Measurements from ENCODE around the gene SLC35A3. TPM values are rescaled to one million over a fixed set of nuclear protein-coding genes. Genes with fewer than 3 reads are reported as not detected.
A peak's percentile ranks its signal among the peaks of the same experiment; 100 is the strongest.
"Not testable (repeated sequence)": the region's sequence is repeated elsewhere in the genome, so short reads cannot be mapped to it uniquely, and the experiment has no call there.

The SLC35A3 gene
- total RNA-seq, 1 experiment from 2014 or later, result 22.9 TPM

- peaks cover 64% of the 10 kb centered on the region for H3K79me2 ChIP-seq (ENCODE audit: low read depth)
- H3F3A ChIP-seq (ENCODE audit: insufficient read depth, low read depth), result no peaks in the 10 kb centered on the region; the same call in 1 of the 2 replicates
- DNase-seq, result no peak
- no peaks in the 10 kb centered on the region for H3K9me3 ChIP-seq (ENCODE audit: insufficient read depth, low read depth)
- ChIA-PET CTCF (no interaction called here), POLR2A (ENCODE audit: unreplicated experiment) (no interaction called here)
- no peak overlapping the region for H3K4me2 ChIP-seq
- no peak overlapping the region for H2AFZ ChIP-seq
- H3K36me3 ChIP-seq (ENCODE audit: low read depth), result 0 out of 2 replicates have a peak, but pooled peaks cover 4% of the 10 kb centered on the region
- intact Hi-C loops (cut with micrococcal nuclease; ENCODE audit: unreplicated experiment), result no loop called here
- peaks cover 18% of the 10 kb centered on the region for H3K4me1 ChIP-seq (replicated peaks; ENCODE audit: insufficient read depth)
- BruUV-seq (replicated peaks), result no TSS peak
- H3K27ac ChIP-seq, result no peak overlapping the region
- no peak for TF ChIP-seq CTCF (conservative IDR thresholded peaks at IDR 0.05)
- no peak for TF ChIP-seq EZH2 (IDR thresholded peaks at IDR 0.05; ENCODE audit: low read depth)
- H3K4me3 ChIP-seq, result no peak overlapping the region
- no peaks in the 10 kb centered on the region for H3K27me3 ChIP-seq (ENCODE audit: insufficient read depth, low read depth)
- peaks cover 2% of the 10 kb centered on the region; the same call in 1 of the 2 replicates for H4K20me1 ChIP-seq (ENCODE audit: insufficient read depth)
- H3K9me2 ChIP-seq (ENCODE audit: insufficient read depth), result no peaks in the 10 kb centered on the region
These were observed 5.7 kb downstream of the SLC35A3 start for GRCh38 chr1:99975529-99975928.

GRCh38 chr1:99977326-99977725 is 7.5 kb downstream of the SLC35A3 start:
- H4K20me1 ChIP-seq (ENCODE audit: insufficient read depth); intact Hi-C loops (cut with micrococcal nuclease; ENCODE audit: unreplicated experiment); H2AFZ ChIP-seq; H3K9me3 ChIP-seq (ENCODE audit: insufficient read depth, low read depth); CTCF ChIA-PET; POLR2A ChIA-PET (ENCODE audit: unreplicated experiment); BruUV-seq (replicated peaks); H3K9me2 ChIP-seq (ENCODE audit: insufficient read depth); H3K4me3 ChIP-seq; H3K27me3 ChIP-seq (ENCODE audit: insufficient read depth, low read depth); DNase-seq; H3K4me2 ChIP-seq; H3K36me3 ChIP-seq (ENCODE audit: low read depth); H3K27ac ChIP-seq; H3F3A ChIP-seq (ENCODE audit: insufficient read depth, low read depth); H3K4me1 ChIP-seq (replicated peaks; ENCODE audit: insufficient read depth): not testable (repeated sequence)
- peaks cover 61% of the 10 kb centered on the region for H3K79me2 ChIP-seq (ENCODE audit: low read depth)

DNA sequence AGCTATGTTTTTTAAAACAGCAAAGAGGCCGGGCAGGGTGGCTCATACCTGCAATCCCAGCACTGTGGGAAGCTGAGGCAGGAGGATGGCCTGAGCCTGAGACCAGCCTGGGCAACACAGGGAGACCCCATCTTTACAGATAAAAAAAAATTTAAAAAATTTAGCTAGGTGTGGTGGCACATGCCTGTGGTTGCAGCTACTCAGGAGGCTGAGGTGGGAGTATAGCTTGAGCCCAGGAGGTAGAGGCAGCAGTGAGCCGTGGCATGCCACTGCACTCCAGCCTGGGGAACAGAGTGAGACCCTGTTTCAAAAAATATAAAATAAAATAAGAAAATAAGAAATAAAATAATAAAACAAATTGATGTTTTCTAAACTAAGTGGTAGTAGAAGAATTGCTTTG is 8.4 kb downstream of the SLC35A3 start:
- Histone ChIP-seq H3F3A (ENCODE audit: insufficient read depth, low read depth) (no peaks in the 10 kb centered on the region; the same call in 1 of the 2 replicates), H3K9me3 (ENCODE audit: insufficient read depth, low read depth) (no peaks in the 10 kb centered on the region), H4K20me1 (ENCODE audit: insufficient read depth) (peaks cover 8% of the 10 kb centered on the region; the same call in 1 of the 2 replicates), H3K27ac (no peak overlapping the region), H3K4me2 (no peak overlapping the region), H3K36me3 (ENCODE audit: low read depth) (no peaks in the 10 kb centered on the region), H3K4me3 (no peak overlapping the region), H3K4me1 (replicated peaks; ENCODE audit: insufficient read depth) (no peaks in the 10 kb centered on the region), H3K27me3 (ENCODE audit: insufficient read depth, low read depth) (no peaks in the 10 kb centered on the region), H2AFZ (no peak overlapping the region), H3K79me2 (ENCODE audit: low read depth) (peaks cover 56% of the 10 kb centered on the region), H3K9me2 (ENCODE audit: insufficient read depth) (no peaks in the 10 kb centered on the region)
- intact Hi-C loops (cut with micrococcal nuclease; ENCODE audit: unreplicated experiment), result no loop called here
- ChIA-PET POLR2A (ENCODE audit: unreplicated experiment) (no interaction called here), CTCF (no interaction called here)
- TF ChIP-seq CTCF (conservative IDR thresholded peaks at IDR 0.05) (no peak), EZH2 (IDR thresholded peaks at IDR 0.05; ENCODE audit: low read depth) (no peak)
- peak in 1 of 2 experiments; percentile 18 for DNase-seq
- BruUV-seq (replicated peaks), result no TSS peak

GRCh38 chr1:99979091-99979490 is 9.3 kb downstream of the SLC35A3 start:
- H3K36me3 ChIP-seq (ENCODE audit: low read depth), result no peaks in the 10 kb centered on the region
- intact Hi-C loops (cut with micrococcal nuclease; ENCODE audit: unreplicated experiment), result no loop called here
- H3K9me3 ChIP-seq (ENCODE audit: insufficient read depth, low read depth), result no peaks in the 10 kb centered on the region
- H3K27me3 ChIP-seq (ENCODE audit: insufficient read depth, low read depth), result no peaks in the 10 kb centered on the region
- no peak for TF ChIP-seq EZH2 (IDR thresholded peaks at IDR 0.05; ENCODE audit: low read depth)
- TF ChIP-seq CTCF (conservative IDR thresholded peaks at IDR 0.05), result no peak
- no peaks in the 10 kb centered on the region; the same call in 1 of the 2 replicates for H3F3A ChIP-seq (ENCODE audit: insufficient read depth, low read depth)
- H4K20me1 ChIP-seq (ENCODE audit: insufficient read depth), result peaks cover 8% of the 10 kb centered on the region; the same call in 1 of the 2 replicates
- H3K4me2 ChIP-seq, result no peak overlapping the region
- H3K9me2 ChIP-seq (ENCODE audit: insufficient read depth), result no peaks in the 10 kb centered on the region
- no peak overlapping the region for H2AFZ ChIP-seq
- DNase-seq, result peak in 1 of 2 experiments; percentile 12
- ChIA-PET POLR2A (ENCODE audit: unreplicated experiment) (no interaction called here), CTCF (no interaction called here)
- peaks cover 50% of the 10 kb centered on the region for H3K79me2 ChIP-seq (ENCODE audit: low read depth)
- H3K27ac ChIP-seq, result no peak overlapping the region
- BruUV-seq (replicated peaks), result no TSS peak
- H3K4me1 ChIP-seq (replicated peaks; ENCODE audit: insufficient read depth), result no peaks in the 10 kb centered on the region
- H3K4me3 ChIP-seq, result no peak overlapping the region
